ENCODE measurements around the gene SREBF2.

DNA sequence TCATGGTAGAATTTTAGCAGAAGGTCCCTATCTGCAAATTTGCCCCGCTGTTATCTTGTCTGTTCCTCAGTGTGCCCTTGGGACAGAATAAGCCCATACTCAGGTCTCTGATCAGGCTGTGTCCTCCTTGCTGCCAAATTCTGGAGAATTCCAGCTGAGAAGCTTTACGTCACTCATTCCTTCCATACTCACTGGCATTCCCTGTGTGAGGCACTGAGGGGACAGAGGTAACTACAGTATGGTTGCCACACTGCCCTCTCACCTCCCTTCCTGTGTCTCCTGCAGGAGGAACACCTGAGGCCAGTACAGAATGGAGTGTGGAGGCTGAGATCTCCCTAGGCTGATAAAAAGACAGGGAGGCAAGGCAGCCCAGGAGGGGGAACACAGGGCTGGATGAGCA is 50.5 kb downstream of the SREBF2 start:
- TF ChIP-seq FOS (IDR thresholded peaks at IDR 0.05; ENCODE audit: extremely low read depth, insufficient read length) (no peak), CTCF (IDR thresholded peaks at IDR 0.05 in 2 of 3, conservative IDR thresholded peaks at IDR 0.05 in 1 of 3; ENCODE audit: insufficient read depth in 2 of 3, low read depth in 1 of 3, low read length in 3 of 3) (no peak), MAFF (IDR thresholded peaks at IDR 0.05; ENCODE audit: low read length) (no peak), POLR2A (conservative IDR thresholded peaks at IDR 0.05) (no peak), PHF8 (IDR thresholded peaks at IDR 0.05; ENCODE audit: borderline replicate concordance, low read length) (no peak)
- TF ChIP-seq, protein P1, sequence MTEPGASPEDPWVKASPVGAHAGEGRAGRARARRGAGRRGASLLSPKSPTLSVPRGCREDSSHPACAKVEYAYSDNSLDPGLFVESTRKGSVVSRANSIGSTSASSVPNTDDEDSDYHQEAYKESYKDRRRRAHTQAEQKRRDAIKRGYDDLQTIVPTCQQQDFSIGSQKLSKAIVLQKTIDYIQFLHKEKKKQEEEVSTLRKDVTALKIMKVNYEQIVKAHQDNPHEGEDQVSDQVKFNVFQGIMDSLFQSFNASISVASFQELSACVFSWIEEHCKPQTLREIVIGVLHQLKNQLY (CRISPR knock-in tag; conservative IDR thresholded peaks at IDR 0.05) = no peak
